ENCODE measurements around the gene FHOD3.

The FHOD3 gene

GRCh38 chr18:36481201-36481657 is 183.7 kb downstream of the FHOD3 start:
- DNase-seq (ENCODE audit: low read depth), result no peak

- no peak for DNase-seq (ENCODE audit: low read depth)
These were observed 184.4 kb downstream of the FHOD3 start for GRCh38 chr18:36481935-36482334.

GRCh38 chr18:36484591-36484990 is 187.1 kb downstream of the FHOD3 start:
- no peak for DNase-seq (ENCODE audit: low read depth)

- DNase-seq (ENCODE audit: low read depth), result no peak
These were observed 188.3 kb downstream of the FHOD3 start for GRCh38 chr18:36485772-36486171.

- DNase-seq (ENCODE audit: low read depth), result no peak
These were observed 190.6 kb downstream of the FHOD3 start for GRCh38 chr18:36488131-36488530.

GRCh38 chr18:36490897-36491296 is 193.4 kb downstream of the FHOD3 start:
- no peak for DNase-seq (ENCODE audit: low read depth)

GRCh38 chr18:36492604-36493329 is 195.3 kb downstream of the FHOD3 start:
- no peak for DNase-seq (ENCODE audit: low read depth)

- DNase-seq (ENCODE audit: low read depth), result no peak
These were observed 196.0 kb downstream of the FHOD3 start for GRCh38 chr18:36493349-36494159.

- DNase-seq (ENCODE audit: low read depth), result no peak
These were observed 196.6 kb downstream of the FHOD3 start for GRCh38 chr18:36494160-36494437.

GRCh38 chr18:36496022-36496421 is 198.5 kb downstream of the FHOD3 start:
- DNase-seq (ENCODE audit: low read depth), result no peak

- no peak for DNase-seq (ENCODE audit: low read depth)
These were observed 202.4 kb downstream of the FHOD3 start for GRCh38 chr18:36499938-36500337.

GRCh38 chr18:36501100-36501499 is 203.6 kb downstream of the FHOD3 start:
- no peak for DNase-seq (ENCODE audit: low read depth)

GRCh38 chr18:36503477-36503876 is 206.0 kb downstream of the FHOD3 start:
- DNase-seq (ENCODE audit: low read depth), result no peak

- no peak for DNase-seq (ENCODE audit: low read depth)
These were observed 207.4 kb downstream of the FHOD3 start for GRCh38 chr18:36504928-36505327.

GRCh38 chr18:36505665-36506064 is 208.2 kb downstream of the FHOD3 start:
- DNase-seq (ENCODE audit: low read depth), result no peak

- no peak for DNase-seq (ENCODE audit: low read depth)
These were observed 212.2 kb downstream of the FHOD3 start for GRCh38 chr18:36509646-36510197.

- DNase-seq (ENCODE audit: low read depth), result no peak
These were observed 214.4 kb downstream of the FHOD3 start for GRCh38 chr18:36511791-36512352.

- DNase-seq (ENCODE audit: low read depth), result no peak
These were observed 216.0 kb downstream of the FHOD3 start for GRCh38 chr18:36513556-36513955.

GRCh38 chr18:36514778-36515177 is 217.3 kb downstream of the FHOD3 start:
- DNase-seq (ENCODE audit: low read depth), result no peak

- no peak for DNase-seq (ENCODE audit: low read depth)
These were observed 218.7 kb downstream of the FHOD3 start for GRCh38 chr18:36516258-36516657.

GRCh38 chr18:36516726-36517125 is 219.2 kb downstream of the FHOD3 start:
- no peak for DNase-seq (ENCODE audit: low read depth)

- no peak for DNase-seq (ENCODE audit: low read depth)
These were observed 221.3 kb downstream of the FHOD3 start for GRCh38 chr18:36518839-36519238.

- DNase-seq (ENCODE audit: low read depth), result no peak
These were observed 221.8 kb downstream of the FHOD3 start for GRCh38 chr18:36519358-36519757.
